HEK293 (cell line): ENCODE measurements around the gene RTN4.

Experiments used
- CTCF ChIP-seq: fragments of 450-650 bp; formaldehyde crosslinking; IDR thresholded peaks from 2 replicates; pipeline ENCODE4 v1.5.1; 2016; ENCODE audit warnings: missing biosample characterization, missing genetic modification characterization
- KLF10 ChIP-seq: fragments of 450-650 bp; IDR thresholded peaks from 2 replicates; pipeline ENCODE4 v1.5.1; 2018; ENCODE audit warnings: missing biosample characterization, mild to moderate bottlenecking, missing genetic modification characterization
- ZNF776 ChIP-seq: fragments of 450-650 bp; formaldehyde crosslinking; IDR thresholded peaks from 2 replicates; pipeline ENCODE4 v1.5.0; 2017; ENCODE audit warnings: missing biosample characterization, missing genetic modification characterization, borderline replicate concordance

- TF ChIP-seq CTCF (tag by site-specific recombination) (no peak), ZNF776 (no peak), KLF10 (tag by site-specific recombination) (no peak)
These were observed 32.8 kb downstream of the RTN4 start for GRCh38 chr2:55017428-55017827.
